GM12892 (cell line): ENCODE results near the gene THRB.

Source experiments
- DNase-seq: peaks from one replicate; pipeline ENCODE4 v3.0.0; 2011; ENCODE audit not compliant: insufficient read length
- FAIRE-seq: peaks from 2 replicates; lab custom pipeline; 2011; peaks lifted over from hg19 to GRCh38; lab: Jason Lieb, UNC
- POLR2A ChIP-seq: IDR thresholded peaks from 2 replicates; pipeline ENCODE4 v1.6.1; 2011; ENCODE audit warnings: low read depth, low read length, control low read depth
- POLR2AphosphoS5 ChIP-seq: IDR thresholded peaks from 2 replicates; pipeline ENCODE4 v1.6.1; 2011; ENCODE audit warnings: low read depth, low read length, control low read depth
- TAF1 ChIP-seq: IDR thresholded peaks from 2 replicates; pipeline ENCODE4 v1.6.1; 2011; ENCODE audit warnings: low read depth, mild to moderate bottlenecking, control low read depth, low read length, borderline replicate concordance

THRB gene

GRCh38 chr3:24389108-24390090 lies 105.3 kb downstream of the THRB start:
- DNase-seq: no peak
- no peak for FAIRE-seq
- TF ChIP-seq TAF1 (no peak), POLR2A (no peak), POLR2AphosphoS5 (no peak)

- TF ChIP-seq POLR2A (no peak), POLR2AphosphoS5 (no peak), TAF1 (no peak)
- FAIRE-seq (no peak), DNase-seq (no peak)
These were observed 106.0 kb downstream of the THRB start for GRCh38 chr3:24388611-24389010.

- TF ChIP-seq TAF1 (no peak), POLR2A (no peak), POLR2AphosphoS5 (no peak)
- DNase-seq (no peak), FAIRE-seq (no peak)
These were observed 106.5 kb downstream of the THRB start for GRCh38 chr3:24388159-24388558.

- TF ChIP-seq POLR2AphosphoS5: no peak
- DNase-seq: no peak
- no peak for FAIRE-seq
These were observed 107.2 kb downstream of the THRB start for GRCh38 chr3:24387493-24387892.

GRCh38 chr3:24387000-24387399 lies 107.7 kb downstream of the THRB start:
- no peak for FAIRE-seq
- no peak for DNase-seq
- TF ChIP-seq POLR2AphosphoS5 (no peak), TAF1 (no peak), POLR2A (no peak)

- TF ChIP-seq POLR2AphosphoS5 (no peak), TAF1 (no peak), POLR2A (no peak)
- FAIRE-seq (no peak), DNase-seq (no peak)
These were observed 108.2 kb downstream of the THRB start for GRCh38 chr3:24386458-24386857.

GRCh38 chr3:24385012-24385615 lies 109.5 kb downstream of the THRB start:
- FAIRE-seq (no peak), DNase-seq (no peak)
- TF ChIP-seq TAF1: no peak
- no peak for TF ChIP-seq POLR2A
- TF ChIP-seq POLR2AphosphoS5: no peak

GRCh38 chr3:24382647-24383046 lies 112.0 kb downstream of the THRB start:
- FAIRE-seq (no peak), DNase-seq (no peak)
- no peak for TF ChIP-seq POLR2A
- no peak for TF ChIP-seq TAF1
- TF ChIP-seq POLR2AphosphoS5: no peak

GRCh38 chr3:24379936-24380335 lies 114.7 kb downstream of the THRB start:
- no peak for FAIRE-seq
- no peak for DNase-seq
- TF ChIP-seq POLR2AphosphoS5 (no peak), TAF1 (no peak), POLR2A (no peak)

- FAIRE-seq (no peak), DNase-seq (no peak)
- no peak for TF ChIP-seq POLR2AphosphoS5
- TF ChIP-seq POLR2A: no peak
- TF ChIP-seq TAF1: no peak
These were observed 116.3 kb downstream of the THRB start for GRCh38 chr3:24378313-24378712.

- TF ChIP-seq POLR2AphosphoS5 (no peak), TAF1 (no peak), POLR2A (no peak)
- no peak for FAIRE-seq
- no peak for DNase-seq
These were observed 117.2 kb downstream of the THRB start for GRCh38 chr3:24377218-24377993.

- FAIRE-seq: no peak
- DNase-seq: no peak
- no peak for TF ChIP-seq POLR2A
- no peak for TF ChIP-seq TAF1
- TF ChIP-seq POLR2AphosphoS5: no peak
These were observed 118.7 kb downstream of the THRB start for GRCh38 chr3:24375947-24376384.
